ENCODE data around the gene DLGAP1.

- TF ChIP-seq POLR2A (IDR thresholded peaks at IDR 0.05; ENCODE audit: low read depth) (no peak), POLR2AphosphoS5 (IDR thresholded peaks at IDR 0.05) (no peak)
Observed at GRCh38 chr18:4203568-4204437, 251.3 kb downstream of the DLGAP1 start.
